WTC11 (cell line): ENCODE results near the gene EPDR1.

ENCODE experiments used
- NR2C2 ChIP-seq: sonication (generic); formaldehyde crosslinking; IDR thresholded peaks from 2 replicates; pipeline ENCODE4 v1.8.0; 2022; ENCODE audit warnings: mild to moderate bottlenecking, missing genetic modification reagents
- RORB ChIP-seq: fragments of 250-450 bp; sonication (Bioruptor Pico); IDR thresholded peaks from 2 replicates; pipeline ENCODE4 v1.9.0; 2021; ENCODE audit warnings: mild to moderate bottlenecking
- SP1 ChIP-seq: sonication (generic); formaldehyde crosslinking; conservative IDR thresholded peaks from 2 replicates; pipeline ENCODE4 v1.8.1; 2022; ENCODE audit warnings: missing genetic modification reagents
- TEAD4 ChIP-seq: sonication (generic); formaldehyde crosslinking; IDR thresholded peaks from 2 replicates; pipeline ENCODE4 v1.8.0; 2022; ENCODE audit warnings: mild to moderate bottlenecking, missing genetic modification reagents
- ZNF671 ChIP-seq: fragments of 250-450 bp; sonication (Bioruptor Pico); IDR thresholded peaks from 2 replicates; pipeline ENCODE4 v1.8.0; 2021; ENCODE audit warnings: mild to moderate bottlenecking
- TF ChIP-seq, protein P1 (sequence below): fragments of 200-600 bp; IDR thresholded peaks from 2 replicates; pipeline ENCODE4 v1.8.0; 2022; ENCODE audit warnings: antibody characterized with exemption
- TF ChIP-seq, protein P2 (sequence below): sonication (generic); formaldehyde crosslinking; IDR thresholded peaks from 2 replicates; pipeline ENCODE4 v1.8.0; 2022; ENCODE audit warnings: mild to moderate bottlenecking, missing genetic modification reagents
- TF ChIP-seq, protein P3 (sequence below): sonication (generic); formaldehyde crosslinking; IDR thresholded peaks from 2 replicates; pipeline ENCODE4 v1.8.0; 2023; ENCODE audit warnings: missing genetic modification reagents, mild to moderate bottlenecking, borderline replicate concordance

DNA sequence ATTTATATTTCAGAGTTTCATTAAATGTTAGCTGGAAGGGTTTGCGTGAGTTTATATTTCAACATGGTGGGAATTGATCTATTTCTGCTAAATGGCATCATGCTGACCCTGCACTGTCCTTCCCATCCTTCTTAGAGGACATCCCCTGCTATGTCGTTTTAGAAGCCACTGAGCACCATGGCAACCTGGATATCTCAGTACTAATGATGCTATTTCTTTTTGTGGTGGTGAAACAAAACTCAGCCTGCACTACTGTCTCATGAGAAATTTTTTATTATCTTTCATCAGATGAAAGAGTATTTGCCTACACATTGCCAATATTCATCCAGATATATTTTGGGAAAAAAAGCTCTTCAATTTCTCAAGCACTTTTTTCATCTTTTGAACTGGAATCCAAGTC is 12.1 kb downstream of the EPDR1 start:
- TF ChIP-seq TEAD4 (no peak), RORB (CRISPR knock-in tag) (no peak), NR2C2 (CRISPR knock-in tag) (no peak), ZNF671 (CRISPR knock-in tag) (no peak), SP1 (CRISPR knock-in tag) (no peak)
- TF ChIP-seq, protein P1, sequence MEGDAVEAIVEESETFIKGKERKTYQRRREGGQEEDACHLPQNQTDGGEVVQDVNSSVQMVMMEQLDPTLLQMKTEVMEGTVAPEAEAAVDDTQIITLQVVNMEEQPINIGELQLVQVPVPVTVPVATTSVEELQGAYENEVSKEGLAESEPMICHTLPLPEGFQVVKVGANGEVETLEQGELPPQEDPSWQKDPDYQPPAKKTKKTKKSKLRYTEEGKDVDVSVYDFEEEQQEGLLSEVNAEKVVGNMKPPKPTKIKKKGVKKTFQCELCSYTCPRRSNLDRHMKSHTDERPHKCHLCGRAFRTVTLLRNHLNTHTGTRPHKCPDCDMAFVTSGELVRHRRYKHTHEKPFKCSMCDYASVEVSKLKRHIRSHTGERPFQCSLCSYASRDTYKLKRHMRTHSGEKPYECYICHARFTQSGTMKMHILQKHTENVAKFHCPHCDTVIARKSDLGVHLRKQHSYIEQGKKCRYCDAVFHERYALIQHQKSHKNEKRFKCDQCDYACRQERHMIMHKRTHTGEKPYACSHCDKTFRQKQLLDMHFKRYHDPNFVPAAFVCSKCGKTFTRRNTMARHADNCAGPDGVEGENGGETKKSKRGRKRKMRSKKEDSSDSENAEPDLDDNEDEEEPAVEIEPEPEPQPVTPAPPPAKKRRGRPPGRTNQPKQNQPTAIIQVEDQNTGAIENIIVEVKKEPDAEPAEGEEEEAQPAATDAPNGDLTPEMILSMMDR: no peak
- TF ChIP-seq, protein P2, sequence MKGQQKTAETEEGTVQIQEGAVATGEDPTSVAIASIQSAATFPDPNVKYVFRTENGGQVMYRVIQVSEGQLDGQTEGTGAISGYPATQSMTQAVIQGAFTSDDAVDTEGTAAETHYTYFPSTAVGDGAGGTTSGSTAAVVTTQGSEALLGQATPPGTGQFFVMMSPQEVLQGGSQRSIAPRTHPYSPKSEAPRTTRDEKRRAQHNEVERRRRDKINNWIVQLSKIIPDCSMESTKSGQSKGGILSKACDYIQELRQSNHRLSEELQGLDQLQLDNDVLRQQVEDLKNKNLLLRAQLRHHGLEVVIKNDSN: no peak
- TF ChIP-seq, protein P3, sequence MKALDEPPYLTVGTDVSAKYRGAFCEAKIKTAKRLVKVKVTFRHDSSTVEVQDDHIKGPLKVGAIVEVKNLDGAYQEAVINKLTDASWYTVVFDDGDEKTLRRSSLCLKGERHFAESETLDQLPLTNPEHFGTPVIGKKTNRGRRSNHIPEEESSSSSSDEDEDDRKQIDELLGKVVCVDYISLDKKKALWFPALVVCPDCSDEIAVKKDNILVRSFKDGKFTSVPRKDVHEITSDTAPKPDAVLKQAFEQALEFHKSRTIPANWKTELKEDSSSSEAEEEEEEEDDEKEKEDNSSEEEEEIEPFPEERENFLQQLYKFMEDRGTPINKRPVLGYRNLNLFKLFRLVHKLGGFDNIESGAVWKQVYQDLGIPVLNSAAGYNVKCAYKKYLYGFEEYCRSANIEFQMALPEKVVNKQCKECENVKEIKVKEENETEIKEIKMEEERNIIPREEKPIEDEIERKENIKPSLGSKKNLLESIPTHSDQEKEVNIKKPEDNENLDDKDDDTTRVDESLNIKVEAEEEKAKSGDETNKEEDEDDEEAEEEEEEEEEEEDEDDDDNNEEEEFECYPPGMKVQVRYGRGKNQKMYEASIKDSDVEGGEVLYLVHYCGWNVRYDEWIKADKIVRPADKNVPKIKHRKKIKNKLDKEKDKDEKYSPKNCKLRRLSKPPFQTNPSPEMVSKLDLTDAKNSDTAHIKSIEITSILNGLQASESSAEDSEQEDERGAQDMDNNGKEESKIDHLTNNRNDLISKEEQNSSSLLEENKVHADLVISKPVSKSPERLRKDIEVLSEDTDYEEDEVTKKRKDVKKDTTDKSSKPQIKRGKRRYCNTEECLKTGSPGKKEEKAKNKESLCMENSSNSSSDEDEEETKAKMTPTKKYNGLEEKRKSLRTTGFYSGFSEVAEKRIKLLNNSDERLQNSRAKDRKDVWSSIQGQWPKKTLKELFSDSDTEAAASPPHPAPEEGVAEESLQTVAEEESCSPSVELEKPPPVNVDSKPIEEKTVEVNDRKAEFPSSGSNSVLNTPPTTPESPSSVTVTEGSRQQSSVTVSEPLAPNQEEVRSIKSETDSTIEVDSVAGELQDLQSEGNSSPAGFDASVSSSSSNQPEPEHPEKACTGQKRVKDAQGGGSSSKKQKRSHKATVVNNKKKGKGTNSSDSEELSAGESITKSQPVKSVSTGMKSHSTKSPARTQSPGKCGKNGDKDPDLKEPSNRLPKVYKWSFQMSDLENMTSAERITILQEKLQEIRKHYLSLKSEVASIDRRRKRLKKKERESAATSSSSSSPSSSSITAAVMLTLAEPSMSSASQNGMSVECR (CRISPR knock-in tag): no peak
